WTC11 (cell line): ENCODE measurements around the gene IFNA1. TPM values are rescaled to one million over a fixed set of nuclear protein-coding genes. Genes with fewer than 3 reads are reported as not detected.

ENCODE experiments used
- total RNA-seq: library from RNA; stranded (reverse); gene quantifications from 3 replicates; pipeline ENCODE4 v1.2.3, GENCODE V29; 2021

IFNA1 gene
- total RNA-seq, 1 experiment from 2014 or later = not detected

Other genes with a start within 250 kb of the IFNA1 start
- not detected in 3 replicates for gene IFNA7, start 238.2 kb upstream of the IFNA1 start, total RNA-seq
- gene IFNA10, start 233.3 kb upstream of the IFNA1 start, total RNA-seq = not detected in 3 replicates
- gene IFNA16, start 223.1 kb upstream of the IFNA1 start, total RNA-seq = not detected in 3 replicates
- not detected in 3 replicates for gene IFNA17, start 212.2 kb upstream of the IFNA1 start, total RNA-seq
- not detected in 3 replicates for gene IFNA14, start 200.4 kb upstream of the IFNA1 start, total RNA-seq
- not detected in 3 replicates for gene IFNA5, start 135.1 kb upstream of the IFNA1 start, total RNA-seq
- gene KLHL9, start 105.0 kb upstream of the IFNA1 start, total RNA-seq = 15.6 to 17.4 TPM (median 16.1 TPM) in 3 replicates
- not detected in 3 replicates for gene IFNA6, start 89.6 kb upstream of the IFNA1 start, total RNA-seq
- not detected in 3 replicates for gene IFNA13, start 72.4 kb upstream of the IFNA1 start, total RNA-seq
- not detected in 3 replicates for gene IFNA2, start 55.0 kb upstream of the IFNA1 start, total RNA-seq
- not detected in 3 replicates for gene IFNA8, start 31.3 kb upstream of the IFNA1 start, total RNA-seq
- 0.11 to 0.14 TPM in 2 of 3 replicates, not detected in the other for gene IFNE, start 41.9 kb downstream of the IFNA1 start, total RNA-seq